Fibroblast of skin of right quadriceps (primary cell): Measurements from ENCODE around the gene TEAD4.

ENCODE experiments used
- DNase-seq: peaks from one replicate; pipeline ENCODE4 v3.0.0-alpha.2; 2013

TEAD4 gene

DNA sequence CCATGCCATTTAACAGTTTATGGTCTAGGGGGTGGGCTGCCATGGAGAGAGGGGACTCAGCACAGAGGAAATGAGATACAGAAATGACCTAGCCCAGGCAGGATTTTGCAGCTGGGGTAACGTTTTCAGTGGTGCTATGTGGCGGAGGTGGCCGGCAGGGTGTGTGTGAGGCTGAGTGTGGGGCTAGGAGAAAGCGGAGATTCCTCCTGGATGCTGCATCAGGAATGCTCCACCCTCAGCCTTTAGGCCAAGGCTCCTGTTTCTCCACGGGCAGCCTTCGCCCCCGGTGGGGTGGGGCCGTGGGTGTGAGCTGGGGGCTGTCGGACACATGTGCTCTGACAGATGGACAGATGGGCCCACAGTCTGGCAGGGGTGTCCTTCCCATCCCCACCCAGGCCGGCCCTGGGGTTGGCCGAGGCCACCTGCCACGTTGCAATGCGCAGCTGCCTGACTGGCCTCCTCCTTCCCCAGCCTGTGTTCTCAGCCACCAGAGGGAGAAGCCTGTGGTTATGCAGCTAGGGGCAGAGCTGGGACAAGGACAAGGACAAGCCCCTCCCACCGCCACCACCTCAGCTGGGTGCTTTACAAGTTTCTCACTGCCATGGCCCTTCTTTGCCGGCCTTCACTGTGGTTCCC, 44.3 kb downstream of the TEAD4 start:
- DNase-seq = no peak

GRCh38 chr12:3004655-3005565, 45.7 kb downstream of the TEAD4 start:
- no peak for DNase-seq

DNA sequence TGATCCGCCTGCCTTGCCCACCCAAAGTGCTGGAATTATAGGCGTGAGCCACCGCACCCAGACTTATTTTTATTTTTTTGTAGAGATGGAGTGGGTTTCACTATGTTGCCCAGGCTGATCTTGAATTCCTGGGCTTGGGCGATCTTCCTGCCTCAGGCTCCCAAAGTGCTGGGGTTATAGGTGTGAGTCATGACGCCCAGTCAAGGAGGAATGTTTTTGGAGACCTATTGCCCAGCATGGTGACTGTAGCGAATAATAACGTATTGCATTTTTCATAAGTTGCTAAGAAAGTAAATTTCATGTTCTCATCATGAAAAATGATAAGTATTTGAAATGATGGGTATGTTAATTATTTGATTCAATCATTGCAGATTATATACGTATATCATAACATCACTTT, 46.5 kb downstream of the TEAD4 start:
- DNase-seq = peak; percentile 42

DNA sequence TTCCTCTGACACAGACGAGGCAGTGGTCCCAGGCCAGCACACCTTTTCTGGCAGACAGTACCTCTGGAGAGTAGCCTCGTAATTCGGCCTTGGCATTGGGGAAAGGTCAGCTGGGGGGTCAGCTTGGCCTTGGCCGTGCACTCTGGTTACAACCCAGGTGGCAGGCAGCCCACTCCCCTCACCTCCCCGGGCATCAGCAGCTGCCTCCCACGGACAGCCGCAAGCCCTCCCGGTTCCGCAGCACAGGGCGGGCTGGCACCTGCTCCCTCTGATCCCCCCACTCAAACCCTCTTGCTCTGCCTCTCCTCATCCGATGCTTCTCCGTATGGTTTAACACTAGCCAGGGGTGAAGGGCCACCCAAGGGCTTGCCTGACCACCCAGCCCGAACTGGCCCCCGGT, 50.6 kb downstream of the TEAD4 start:
- DNase-seq = no peak

GRCh38 chr12:3010214-3010930, 51.2 kb downstream of the TEAD4 start:
- DNase-seq = peak; percentile 41

GRCh38 chr12:3012786-3013185, 53.6 kb downstream of the TEAD4 start:
- DNase-seq = no peak

DNA sequence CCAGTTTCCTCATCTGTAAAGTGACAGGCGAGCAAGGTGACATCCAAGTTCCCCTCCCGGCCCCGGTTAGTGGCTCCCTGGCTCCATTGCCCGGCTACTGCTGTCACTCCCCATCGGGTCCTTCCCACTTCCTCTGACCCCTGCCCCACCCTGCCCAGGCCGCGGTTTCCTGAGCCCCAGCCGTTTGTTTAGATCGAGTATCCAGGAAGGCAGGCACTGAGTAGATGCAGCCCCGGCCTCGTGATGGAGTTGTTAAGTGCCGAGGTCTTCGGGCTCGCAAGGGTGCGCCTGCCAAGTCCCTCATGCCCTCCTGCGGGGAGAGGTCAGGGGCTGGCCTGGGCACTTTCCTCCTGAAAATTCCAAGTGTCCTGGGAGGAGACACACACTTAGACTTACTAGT, 55.4 kb downstream of the TEAD4 start:
- no peak for DNase-seq

DNA sequence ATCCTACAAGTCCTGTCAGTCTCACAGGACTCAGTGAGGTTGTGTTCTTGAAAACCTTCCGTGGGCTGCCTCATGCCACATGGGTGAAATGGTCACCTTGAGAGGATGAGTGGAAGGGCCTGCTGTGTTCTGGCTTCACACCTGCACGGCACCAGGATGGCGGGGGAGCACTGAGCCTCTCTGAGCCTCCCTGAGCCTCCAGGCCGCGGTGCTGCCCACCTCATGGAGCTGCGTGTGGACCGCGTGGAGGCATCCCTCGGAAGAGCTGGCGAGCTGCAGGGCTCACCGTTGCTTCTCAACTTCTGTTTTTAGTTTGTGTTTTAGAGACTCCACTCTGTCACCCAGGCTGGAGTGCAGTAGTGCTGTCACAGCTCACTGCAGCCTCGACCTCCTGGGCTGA, 56.2 kb downstream of the TEAD4 start:
- no peak for DNase-seq

DNA sequence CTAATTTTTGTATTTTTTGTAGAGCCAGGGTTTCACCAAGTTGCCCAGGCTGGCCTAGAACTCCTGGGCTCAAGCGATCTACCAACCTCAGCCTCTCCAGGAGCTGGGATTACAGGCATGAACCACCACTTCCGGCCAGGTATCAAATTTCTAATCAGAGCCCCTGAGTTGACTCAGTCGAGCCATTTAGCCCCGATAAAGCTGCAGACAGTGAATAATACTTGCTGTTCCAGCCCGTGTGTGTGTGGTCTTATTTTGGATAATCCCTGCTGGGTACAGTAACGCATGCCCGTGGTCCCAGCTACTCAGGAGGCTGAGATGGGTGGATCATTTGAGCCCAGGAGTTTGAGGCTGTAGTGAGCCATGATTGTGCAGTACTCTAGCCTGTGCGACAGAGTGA, 57.0 kb downstream of the TEAD4 start:
- peak; percentile 47 for DNase-seq

DNA sequence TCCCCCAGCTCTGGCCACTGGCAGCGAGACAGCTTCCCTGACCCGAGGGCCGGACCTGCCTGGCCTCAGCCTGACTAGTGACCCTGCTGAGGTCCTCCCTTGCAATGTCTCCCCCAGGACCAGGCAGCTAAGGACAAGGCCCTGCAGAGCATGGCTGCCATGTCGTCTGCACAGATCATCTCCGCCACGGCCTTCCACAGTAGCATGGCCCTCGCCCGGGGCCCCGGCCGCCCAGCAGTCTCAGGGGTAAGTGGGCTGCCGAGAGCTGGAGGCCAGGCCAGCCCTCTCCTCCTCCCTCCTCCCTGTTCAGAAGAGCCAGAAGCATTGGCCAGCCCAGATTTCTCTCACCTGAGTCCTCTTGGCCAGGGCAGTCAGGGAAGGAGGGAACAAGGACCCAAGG, 58.1 kb downstream of the TEAD4 start:
- no peak for DNase-seq

DNA sequence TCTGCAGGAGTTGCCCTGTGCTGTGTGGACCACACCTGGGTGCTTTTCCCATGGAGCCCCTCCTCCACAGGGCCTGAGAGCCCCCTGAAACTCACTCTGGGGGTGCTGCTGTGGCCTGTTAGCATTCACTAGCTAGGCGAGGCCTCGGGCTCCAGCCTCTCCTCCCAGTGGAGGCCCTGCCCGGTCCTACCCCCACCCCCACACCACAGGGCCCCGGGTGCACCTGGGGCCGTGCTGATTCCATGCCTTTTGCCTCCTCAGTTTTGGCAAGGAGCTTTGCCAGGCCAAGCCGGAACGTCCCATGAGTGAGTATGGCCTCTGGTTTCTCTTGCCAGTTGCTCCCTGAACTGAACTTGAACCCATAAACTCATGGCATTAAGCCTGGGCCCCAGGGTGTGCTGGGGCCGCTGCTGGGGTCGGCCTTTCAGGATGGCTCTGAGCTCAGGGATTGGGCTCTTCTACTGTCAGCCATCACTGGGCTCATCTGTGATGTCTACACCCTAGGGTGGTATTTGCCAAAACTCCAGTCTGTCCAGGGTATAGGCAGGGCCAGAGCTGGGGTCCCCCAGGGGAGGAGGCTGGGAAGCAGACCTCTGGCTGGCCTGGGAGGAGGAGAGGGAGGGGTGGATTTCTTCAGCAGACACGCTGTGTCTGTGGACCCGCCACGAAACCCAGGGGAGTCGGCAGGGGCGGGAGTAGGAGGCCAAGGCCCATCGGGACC, 59.2 kb downstream of the TEAD4 start:
- no peak for DNase-seq

- no peak for DNase-seq
Measured at GRCh38 chr12:3019005-3019680, 59.9 kb downstream of the TEAD4 start.

DNA sequence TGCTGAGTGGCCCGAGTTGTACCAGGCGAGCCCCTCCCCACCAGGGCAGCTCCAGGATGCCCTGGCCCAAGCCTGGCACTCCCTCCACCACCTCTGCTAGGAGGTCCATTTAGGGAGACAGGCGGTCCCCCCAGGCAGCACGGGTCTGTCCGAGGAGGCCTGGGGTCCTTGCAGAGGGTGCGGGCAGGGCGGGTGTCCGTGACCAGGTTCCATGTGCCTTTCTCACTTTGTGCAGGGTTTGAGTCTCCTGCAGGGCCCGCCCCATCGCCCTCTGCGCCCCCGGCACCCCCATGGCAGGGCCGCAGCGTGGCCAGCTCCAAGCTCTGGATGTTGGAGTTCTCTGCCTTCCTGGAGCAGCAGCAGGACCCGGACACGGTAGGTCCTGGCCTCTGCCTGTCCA, 61.2 kb downstream of the TEAD4 start:
- no peak for DNase-seq

DNA sequence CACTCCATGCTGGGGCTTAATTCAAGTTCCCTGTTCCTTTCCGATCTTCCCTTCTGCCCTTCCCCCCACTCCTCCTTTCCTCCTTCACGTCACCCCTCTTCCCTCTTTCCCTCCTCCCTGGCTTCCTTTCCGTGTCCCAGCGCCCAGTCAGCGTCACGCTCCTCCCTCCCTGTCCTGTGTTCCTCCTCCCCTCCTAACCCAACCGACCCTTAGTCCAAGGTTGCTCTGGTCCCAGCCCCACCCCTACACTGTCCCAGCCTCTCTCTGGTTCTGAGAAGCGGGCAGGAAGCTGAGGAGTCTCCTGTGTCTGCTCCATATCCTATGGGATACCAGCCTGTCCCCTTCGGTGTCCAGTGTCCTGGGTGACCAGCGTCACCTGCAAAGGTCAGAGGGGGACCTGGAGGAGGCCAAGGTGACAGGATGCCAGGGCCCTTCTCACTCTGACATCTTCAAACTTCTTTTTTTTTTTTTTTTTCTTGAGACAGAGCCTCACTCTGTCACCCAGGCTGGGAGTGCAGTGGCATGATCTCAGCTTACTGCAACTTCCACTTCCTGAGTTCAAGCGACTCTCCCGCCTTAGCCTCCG, 61.7 kb downstream of the TEAD4 start:
- DNase-seq = no peak

- DNase-seq = no peak
Measured at GRCh38 chr12:3022411-3022810, 63.2 kb downstream of the TEAD4 start.

DNA sequence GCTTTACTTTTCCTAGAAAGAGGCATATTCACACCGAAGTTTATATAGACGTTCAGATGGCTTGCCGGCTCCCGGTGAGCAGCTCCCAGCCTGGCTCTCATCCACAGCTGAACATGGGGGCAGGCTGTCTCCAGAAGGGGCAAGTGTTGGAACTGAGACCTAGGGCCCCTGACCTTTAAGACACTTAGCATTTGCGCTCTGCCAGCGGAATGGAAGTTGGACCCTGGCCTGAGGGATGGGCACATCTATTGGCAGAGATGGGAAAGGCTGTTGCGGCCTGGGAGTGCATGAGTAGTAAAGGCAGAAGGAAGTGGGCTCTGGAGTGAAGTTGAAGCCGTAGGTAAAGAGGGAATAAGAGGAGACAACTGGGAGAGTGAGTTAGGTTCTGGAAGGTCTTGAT, 63.8 kb downstream of the TEAD4 start:
- DNase-seq = no peak

- DNase-seq = no peak
Measured at GRCh38 chr12:3028108-3028507, 68.9 kb downstream of the TEAD4 start.

DNA sequence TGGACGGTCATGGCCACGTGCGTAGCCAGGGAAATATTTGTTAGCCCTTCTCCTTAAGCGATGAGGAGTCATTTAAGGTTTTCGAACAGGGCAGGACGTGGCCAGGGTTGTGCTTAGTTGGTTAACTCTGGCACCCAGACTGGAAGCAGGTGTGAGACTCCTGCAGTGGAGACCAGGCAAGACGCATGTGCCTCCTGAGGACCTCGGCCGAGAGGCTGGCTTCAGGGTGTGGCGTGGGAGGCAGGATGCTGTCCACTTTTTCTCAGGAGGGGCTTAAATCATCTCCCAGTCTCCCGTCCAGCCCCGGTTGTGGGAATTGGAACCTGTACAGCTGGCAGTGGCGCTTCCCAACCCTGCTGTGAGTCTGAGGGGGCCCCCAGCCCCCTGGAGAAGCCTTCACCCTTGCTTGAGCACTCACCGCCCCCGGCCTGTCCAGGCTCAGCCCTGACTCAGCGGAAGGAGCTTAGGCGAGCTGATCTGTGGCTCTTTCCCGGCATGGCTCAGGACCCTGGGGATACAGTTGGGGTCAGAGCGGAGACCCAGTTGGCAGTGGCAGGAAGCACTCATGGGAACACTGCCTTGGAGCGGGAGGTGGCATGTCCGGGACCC, 71.7 kb downstream of the TEAD4 start:
- no peak for DNase-seq

DNA sequence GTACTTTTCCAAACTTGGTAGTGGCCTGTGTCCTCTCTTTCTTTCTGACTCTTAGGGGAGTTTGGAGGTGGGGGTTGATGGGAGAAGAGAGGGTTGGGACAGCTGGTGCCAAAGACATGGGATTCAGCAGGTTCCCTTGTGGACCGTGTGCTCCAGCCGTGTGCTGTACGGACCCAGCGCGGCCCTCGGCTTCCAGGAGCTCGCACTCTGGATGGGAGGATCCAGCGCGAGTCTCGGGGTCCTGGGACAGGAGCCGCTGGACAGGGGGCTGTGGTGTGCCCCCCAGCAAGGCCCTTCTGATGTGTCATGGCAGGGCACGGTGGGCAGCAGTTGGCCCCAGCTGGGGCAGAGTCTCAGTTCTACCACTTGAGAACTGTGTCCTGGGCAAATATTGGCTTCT, 73.0 kb downstream of the TEAD4 start:
- DNase-seq = no peak

- no peak for DNase-seq
Measured at GRCh38 chr12:3032770-3033538, 73.8 kb downstream of the TEAD4 start.

DNA sequence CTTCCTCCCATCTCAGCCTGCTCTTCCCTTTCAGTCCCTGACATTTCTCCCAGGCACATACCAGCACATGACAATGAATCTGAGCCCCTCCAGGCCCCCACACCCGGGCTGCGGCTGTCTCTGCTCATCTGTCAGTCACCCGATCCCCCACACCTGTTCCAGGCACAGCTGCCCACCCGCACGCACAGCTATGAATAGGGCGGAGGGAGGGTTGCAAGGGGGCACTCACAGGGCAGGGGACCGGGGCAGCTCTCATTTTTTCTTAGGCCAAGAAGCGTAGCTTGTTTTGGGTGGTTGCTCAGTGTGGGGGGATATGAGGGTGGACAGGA, 74.3 kb downstream of the TEAD4 start:
- DNase-seq = no peak
